ENCODE results near the gene ITPR1.

GRCh38 chr3:4641863-4642563 is 148.9 kb downstream of the ITPR1 start:
- TF ChIP-seq CTCF (IDR thresholded peaks at IDR 0.05) (no peak), POLR2A (IDR thresholded peaks at IDR 0.05) (no peak)

Data from thyroid gland (tissue), 4 donors.